Measurements from ENCODE around the gene CCRL2.

Gene CCRL2

GRCh38 chr3:46435081-46435726, 28.1 kb downstream of the CCRL2 start:
- TF ChIP-seq FOXM1 (IDR thresholded peaks at IDR 0.05; ENCODE audit: borderline replicate concordance, low read depth) (no peak), TEAD4 (IDR thresholded peaks at IDR 0.05) (no peak), MAX (IDR thresholded peaks at IDR 0.05) (no peak), NFIC (IDR thresholded peaks at IDR 0.05) (no peak)

GRCh38 chr3:46438831-46439230, 31.8 kb downstream of the CCRL2 start:
- TF ChIP-seq USF1 (IDR thresholded peaks at IDR 0.05) (no peak), REST (IDR thresholded peaks at IDR 0.05; ENCODE audit: low read depth) (no peak), CREB1 (IDR thresholded peaks at IDR 0.05; ENCODE audit: low read depth) (no peak), TEAD4 (IDR thresholded peaks at IDR 0.05) (no peak)

- TF ChIP-seq REST (IDR thresholded peaks at IDR 0.05; ENCODE audit: low read depth): no peak
- no peak for TF ChIP-seq TCF12 (IDR thresholded peaks at IDR 0.05; ENCODE audit: low read depth)
Measured at GRCh38 chr3:46440531-46441294, 33.7 kb downstream of the CCRL2 start.

GRCh38 chr3:46442576-46443530, 35.8 kb downstream of the CCRL2 start:
- TF ChIP-seq RAD21 (IDR thresholded peaks at IDR 0.05; ENCODE audit: low read depth) (peak; percentile 61), CREB1 (IDR thresholded peaks at IDR 0.05; ENCODE audit: low read depth) (no peak), FOXM1 (IDR thresholded peaks at IDR 0.05; ENCODE audit: borderline replicate concordance, low read depth) (no peak)

- TF ChIP-seq REST (IDR thresholded peaks at IDR 0.05; ENCODE audit: low read depth): no peak
- no peak for TF ChIP-seq TCF12 (IDR thresholded peaks at IDR 0.05; ENCODE audit: low read depth)
- TF ChIP-seq CREB1 (IDR thresholded peaks at IDR 0.05; ENCODE audit: low read depth): no peak
- TF ChIP-seq TAF1 (IDR thresholded peaks at IDR 0.05; ENCODE audit: low read depth): no peak
- no peak for TF ChIP-seq TEAD4 (IDR thresholded peaks at IDR 0.05)
- no peak for TF ChIP-seq MAX (IDR thresholded peaks at IDR 0.05)
- no peak for TF ChIP-seq YY1 (IDR thresholded peaks at IDR 0.05; ENCODE audit: low read depth)
- no peak for TF ChIP-seq RAD21 (IDR thresholded peaks at IDR 0.05; ENCODE audit: low read depth)
Measured at GRCh38 chr3:46447228-46447985, 40.3 kb downstream of the CCRL2 start.

Measured in Ishikawa (cell line).